HT-29 (cell line): ENCODE data around the gene NUDC. TPM values are rescaled to one million over a fixed set of nuclear protein-coding genes. Genes with fewer than 3 reads are reported as not detected.
A peak's percentile ranks its signal among the peaks of the same experiment; 100 is the strongest.
"Not testable (repeated sequence)": the region's sequence is repeated elsewhere in the genome, so short reads cannot be mapped to it uniquely, and the experiment has no call there.

Source experiments
- DNase-seq: peaks from one replicate; pipeline ENCODE4 v3.0.0-alpha.2; 2015; ENCODE audit warnings: low spot score
- total RNA-seq: library from RNA; depleted of rRNA; stranded (reverse); fragments of >200 nt; shearing (Covaris generic); gene quantifications from 2 replicates; pipeline ENCODE4 v1.2.3, GENCODE V29; 2014; rRNA removed

Gene NUDC
- 124 TPM in 2 replicates for total RNA-seq

- peak; percentile 99 for DNase-seq
Observed at GRCh38 chr1:26921540-26922430, at the start of gene NUDC. Gene NUDC (plus strand): TSS chr1:26921743. CDS start chr1:26921849, 106 bp downstream.

- not testable (repeated sequence) for DNase-seq
Observed at GRCh38 chr1:26873097-26873496, 48.4 kb upstream of the NUDC start.

- no peak for DNase-seq
Observed at GRCh38 chr1:26874896-26875295, 46.6 kb upstream of the NUDC start.

GRCh38 chr1:26877326-26877725 is 44.2 kb upstream of the NUDC start:
- no peak for DNase-seq

GRCh38 chr1:26879793-26880192 is 41.8 kb upstream of the NUDC start:
- DNase-seq = no peak

GRCh38 chr1:26881611-26882010 is 39.9 kb upstream of the NUDC start:
- not testable (repeated sequence) for DNase-seq

- no peak for DNase-seq
Observed at GRCh38 chr1:26882696-26883463, 38.7 kb upstream of the NUDC start.

GRCh38 chr1:26887125-26887524 is 34.4 kb upstream of the NUDC start:
- peak; percentile 59 for DNase-seq

- DNase-seq = no peak
Observed at GRCh38 chr1:26888231-26888630, 33.3 kb upstream of the NUDC start.

GRCh38 chr1:26889551-26890466 is 31.7 kb upstream of the NUDC start, which contains the start of gene GPN2:
Gene GPN2 (minus strand): TSS chr1:26890283. CDS start chr1:26890096, 187 bp downstream.
- peak; percentile 76 for DNase-seq

GRCh38 chr1:26890467-26890796 is 31.1 kb upstream of the NUDC start:
- no peak for DNase-seq

- DNase-seq = no peak
Observed at GRCh38 chr1:26894263-26894662, 27.3 kb upstream of the NUDC start.

- no peak for DNase-seq
Observed at GRCh38 chr1:26897351-26897750, 24.2 kb upstream of the NUDC start.

GRCh38 chr1:26900001-26900814 is 21.3 kb upstream of the NUDC start, which contains the start of gene GPATCH3:
Gene GPATCH3 (minus strand): TSS chr1:26900467. CDS start chr1:26900442, 25 bp downstream.
- DNase-seq = peak; percentile 97

GRCh38 chr1:26900815-26901511 is 20.6 kb upstream of the NUDC start:
- no peak for DNase-seq

GRCh38 chr1:26907071-26907917 is 14.2 kb upstream of the NUDC start:
- DNase-seq = peak; percentile 86

- DNase-seq = no peak
Observed at GRCh38 chr1:26909951-26910342, 11.6 kb upstream of the NUDC start.

GRCh38 chr1:26910343-26911160 is 11.0 kb upstream of the NUDC start:
- DNase-seq = peak; percentile 85
